MM.1S (cell line): Measurements from ENCODE around the gene DGKG.

Source experiments
- DNase-seq: peaks from one replicate; pipeline ENCODE4 v3.0.0-alpha.2; 2015
- H2AFZ ChIP-seq: fragments of 300-600 bp; sonication (generic); 2 replicates; pipeline ENCODE4 v1.6.0; 2016; ENCODE audit warnings: antibody characterized with exemption, low read length
- H3F3A ChIP-seq: fragments of 300-600 bp; sonication (generic); 2 replicates; pipeline ENCODE4 v1.6.1; 2016; ENCODE audit warnings: mild to moderate bottlenecking, antibody characterized with exemption, low read length, moderate library complexity, mixed read lengths; ENCODE audit not compliant: insufficient read depth
- H3K27ac ChIP-seq: fragments of 300-600 bp; sonication (generic); 2 replicates; pipeline ENCODE4 v1.5.1; 2016; ENCODE audit warnings: mild to moderate bottlenecking, low read length
- H3K27me3 ChIP-seq: fragments of 300-600 bp; sonication (generic); replicated peaks from 2 replicates; pipeline ENCODE4 v1.6.0; 2016; ENCODE audit warnings: low read length; ENCODE audit not compliant: insufficient read depth
- H3K36me3 ChIP-seq: fragments of 300-600 bp; sonication (generic); replicated peaks from 2 replicates; pipeline ENCODE4 v1.6.1; 2016; ENCODE audit warnings: mild to moderate bottlenecking, low read length, mixed read lengths; ENCODE audit not compliant: insufficient read depth
- H3K4me1 ChIP-seq: fragments of 300-600 bp; sonication (generic); 2 replicates; pipeline ENCODE4 v1.6.1; 2016; ENCODE audit warnings: low read length, mixed read lengths
- H3K4me2 ChIP-seq: fragments of 300-600 bp; sonication (generic); 2 replicates; pipeline ENCODE4 v1.6.0; 2016; ENCODE audit warnings: low read depth, low read length
- H3K4me3 ChIP-seq: fragments of 300-600 bp; sonication (generic); 2 replicates; pipeline ENCODE4 v1.5.1; 2016; ENCODE audit warnings: low read length, mixed read lengths
- H3K79me2 ChIP-seq: fragments of 300-600 bp; sonication (generic); 2 replicates; pipeline ENCODE4 v1.6.1; 2016; ENCODE audit warnings: mixed run types, low read length, mixed read lengths
- H3K9ac ChIP-seq: fragments of 300-600 bp; sonication (generic); 2 replicates; pipeline ENCODE4 v1.6.1; 2016; ENCODE audit warnings: low read length, mixed read lengths
- H3K9me2 ChIP-seq: fragments of 300-600 bp; sonication (generic); replicated peaks from 2 replicates; pipeline ENCODE4 v1.6.1; 2016; ENCODE audit warnings: mild to moderate bottlenecking, low read length, mixed read lengths; ENCODE audit not compliant: insufficient read depth
- H3K9me3 ChIP-seq: fragments of 300-600 bp; sonication (generic); replicated peaks from 2 replicates; pipeline ENCODE4 v1.6.1; 2016; ENCODE audit warnings: mild to moderate bottlenecking, low read length, mixed read lengths; ENCODE audit not compliant: insufficient read depth
- H4K20me1 ChIP-seq: fragments of 300-600 bp; sonication (generic); 2 replicates; pipeline ENCODE4 v1.6.1; 2016; ENCODE audit warnings: mild to moderate bottlenecking, low read length, moderate library complexity, mixed read lengths; ENCODE audit not compliant: insufficient read depth
- EZH2 ChIP-seq: fragments of 300-600 bp; sonication (generic); optimal IDR thresholded peaks from 2 replicates; pipeline ENCODE3; 2017; ENCODE audit warnings: low read depth, mild to moderate bottlenecking, antibody characterized with exemption, low read length, mixed read lengths
- EZH2phosphoT487 ChIP-seq: fragments of 300-600 bp; sonication (generic); IDR thresholded peaks from 2 replicates; pipeline ENCODE4 v1.6.1; 2018; ENCODE audit warnings: antibody characterized with exemption, low read length
- TF ChIP-seq, protein P1 (sequence below): fragments of 300-600 bp; sonication (generic); IDR thresholded peaks from 2 replicates; pipeline ENCODE4 v1.5.1; 2016; ENCODE audit warnings: antibody characterized with exemption, low read length, mixed read lengths

DGKG gene

DNA sequence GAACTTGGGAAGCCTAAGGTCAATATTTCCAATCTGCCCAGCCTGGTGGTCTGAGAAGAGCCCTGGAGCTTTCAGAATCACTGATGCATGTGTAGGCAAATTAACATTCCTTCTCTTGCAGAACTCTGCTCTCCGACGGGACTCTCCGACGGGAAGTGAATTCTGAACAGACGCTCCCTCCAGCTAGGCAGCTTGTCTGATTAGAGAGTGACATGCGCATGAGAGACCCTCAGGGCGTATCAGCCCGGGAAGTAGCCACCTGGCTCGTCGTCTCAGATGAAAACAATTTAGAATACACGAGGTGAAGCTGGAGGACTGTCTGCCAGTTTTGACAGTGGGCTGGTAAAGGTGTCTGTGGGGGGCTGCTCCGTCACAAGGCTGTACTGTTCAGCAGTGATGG, 103.1 kb downstream of the DGKG start:
- no peaks in the 10 kb centered on the region for H3K9me3 ChIP-seq
- no peaks in the 10 kb centered on the region for H3K4me1 ChIP-seq
- H3K79me2 ChIP-seq: no peaks in the 10 kb centered on the region
- H4K20me1 ChIP-seq: no peaks in the 10 kb centered on the region
- H3K9me2 ChIP-seq: no peaks in the 10 kb centered on the region
- DNase-seq: no peak
- peak overlapping the region; percentile 36; the same call in 1 of the 2 replicates for H2AFZ ChIP-seq
- no peaks in the 10 kb centered on the region for H3K27me3 ChIP-seq
- H3K4me3 ChIP-seq: no peak overlapping the region
- H3K4me2 ChIP-seq: peak overlapping the region; percentile 38; the same call in 1 of the 2 replicates
- H3K9ac ChIP-seq: no peak overlapping the region
- no peaks in the 10 kb centered on the region for H3F3A ChIP-seq
- no peak for TF ChIP-seq EZH2
- no peaks in the 10 kb centered on the region for H3K36me3 ChIP-seq
- no peak overlapping the region for H3K27ac ChIP-seq

DNA sequence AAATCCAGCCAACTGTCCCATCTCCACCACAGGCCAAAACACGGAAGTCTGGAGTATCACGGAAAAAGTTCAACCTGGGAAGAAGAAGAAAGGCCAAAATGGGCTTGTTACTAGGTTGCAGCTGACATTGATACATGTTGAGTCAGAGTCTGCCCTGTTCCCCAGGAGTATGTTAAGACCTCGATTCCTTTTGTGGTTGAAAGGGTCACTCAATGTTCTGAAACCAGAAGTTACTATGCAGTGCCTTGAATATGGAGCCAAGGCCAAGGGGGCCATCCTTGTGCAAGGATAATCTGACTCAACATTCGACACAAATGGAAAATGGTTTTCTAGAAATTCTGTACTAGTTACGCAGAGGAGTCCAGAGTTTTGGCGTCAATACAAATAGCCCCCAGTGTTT, 104.2 kb downstream of the DGKG start:
- no peaks in the 10 kb centered on the region for H3K27me3 ChIP-seq

DNA sequence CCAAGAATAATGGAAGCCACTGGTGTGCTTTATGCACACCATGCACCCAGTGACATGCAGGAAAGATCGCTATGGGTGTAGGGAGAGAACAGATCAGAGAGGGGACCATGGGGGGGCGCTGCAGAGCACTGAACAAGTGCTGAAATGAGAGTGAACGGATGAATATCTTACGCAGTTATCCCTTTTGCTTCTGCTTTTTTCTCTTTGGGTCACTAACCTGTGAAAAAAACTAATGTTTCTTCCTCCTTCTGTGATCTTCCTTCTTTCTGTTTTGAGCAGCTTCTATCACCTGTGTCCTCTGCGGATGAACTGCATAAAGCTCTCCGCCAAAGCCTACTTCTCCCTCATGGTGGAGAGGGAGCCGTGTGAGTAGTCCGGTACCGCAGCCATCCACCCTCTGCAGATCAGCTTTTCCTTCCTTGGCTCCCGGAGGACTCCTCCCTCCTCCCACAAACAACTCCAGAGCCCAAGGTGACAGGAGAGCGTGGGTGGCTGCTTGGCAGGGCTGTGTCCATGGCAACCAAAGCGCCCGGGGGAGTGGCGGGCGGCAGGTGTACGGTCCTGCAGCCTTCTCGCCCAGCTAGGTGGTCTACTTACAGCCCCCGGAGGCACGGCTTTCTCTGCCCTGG, 106.2 kb downstream of the DGKG start:
- Histone ChIP-seq H3K4me2 (no peak overlapping the region), H3K36me3 (no peaks in the 10 kb centered on the region)
- TF ChIP-seq, protein P1, sequence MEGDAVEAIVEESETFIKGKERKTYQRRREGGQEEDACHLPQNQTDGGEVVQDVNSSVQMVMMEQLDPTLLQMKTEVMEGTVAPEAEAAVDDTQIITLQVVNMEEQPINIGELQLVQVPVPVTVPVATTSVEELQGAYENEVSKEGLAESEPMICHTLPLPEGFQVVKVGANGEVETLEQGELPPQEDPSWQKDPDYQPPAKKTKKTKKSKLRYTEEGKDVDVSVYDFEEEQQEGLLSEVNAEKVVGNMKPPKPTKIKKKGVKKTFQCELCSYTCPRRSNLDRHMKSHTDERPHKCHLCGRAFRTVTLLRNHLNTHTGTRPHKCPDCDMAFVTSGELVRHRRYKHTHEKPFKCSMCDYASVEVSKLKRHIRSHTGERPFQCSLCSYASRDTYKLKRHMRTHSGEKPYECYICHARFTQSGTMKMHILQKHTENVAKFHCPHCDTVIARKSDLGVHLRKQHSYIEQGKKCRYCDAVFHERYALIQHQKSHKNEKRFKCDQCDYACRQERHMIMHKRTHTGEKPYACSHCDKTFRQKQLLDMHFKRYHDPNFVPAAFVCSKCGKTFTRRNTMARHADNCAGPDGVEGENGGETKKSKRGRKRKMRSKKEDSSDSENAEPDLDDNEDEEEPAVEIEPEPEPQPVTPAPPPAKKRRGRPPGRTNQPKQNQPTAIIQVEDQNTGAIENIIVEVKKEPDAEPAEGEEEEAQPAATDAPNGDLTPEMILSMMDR: peak; percentile 46
- TF ChIP-seq EZH2phosphoT487: no peak

More for the DNA sequence above, 104.2 kb downstream of the DGKG start:
- Histone ChIP-seq H3K9me3 (no peaks in the 10 kb centered on the region), H3K4me2 (no peak overlapping the region), H3K4me3 (no peak overlapping the region), H3K36me3 (no peaks in the 10 kb centered on the region), H3K9ac (no peak overlapping the region), H3F3A (no peaks in the 10 kb centered on the region), H4K20me1 (no peaks in the 10 kb centered on the region), H3K79me2 (no peaks in the 10 kb centered on the region), H3K9me2 (no peaks in the 10 kb centered on the region), H3K27ac (no peak overlapping the region), H3K4me1 (no peaks in the 10 kb centered on the region), H2AFZ (no peak overlapping the region)
- DNase-seq: no peak
- TF ChIP-seq EZH2phosphoT487 (no peak), EZH2 (no peak)
- TF ChIP-seq, protein P1: no peak

More for the DNA sequence above, 106.2 kb downstream of the DGKG start:
- Histone ChIP-seq H3K4me1 (no peaks in the 10 kb centered on the region), H3K9me2 (no peaks in the 10 kb centered on the region), H3K9ac (no peak overlapping the region), H3K79me2 (no peaks in the 10 kb centered on the region), H3K27ac (no peak overlapping the region), H3K9me3 (no peaks in the 10 kb centered on the region), H2AFZ (no peak overlapping the region), H3F3A (no peaks in the 10 kb centered on the region), H4K20me1 (no peaks in the 10 kb centered on the region), H3K27me3 (no peaks in the 10 kb centered on the region), H3K4me3 (no peak overlapping the region)
- no peak for DNase-seq
